GM21619 (cell line): Measurements from ENCODE around the gene CCL3.
"Not testable (repeated sequence)": the region's sequence is repeated elsewhere in the genome, so short reads cannot be mapped to it uniquely, and the experiment has no call there.

Experiments used
- ATAC-seq: cut with Tn5 transposase; IDR thresholded peaks from one replicate; pipeline ENCODE4 v1.9.1; 2021; ENCODE audit not compliant: unreplicated experiment

CCL3 gene

DNA sequence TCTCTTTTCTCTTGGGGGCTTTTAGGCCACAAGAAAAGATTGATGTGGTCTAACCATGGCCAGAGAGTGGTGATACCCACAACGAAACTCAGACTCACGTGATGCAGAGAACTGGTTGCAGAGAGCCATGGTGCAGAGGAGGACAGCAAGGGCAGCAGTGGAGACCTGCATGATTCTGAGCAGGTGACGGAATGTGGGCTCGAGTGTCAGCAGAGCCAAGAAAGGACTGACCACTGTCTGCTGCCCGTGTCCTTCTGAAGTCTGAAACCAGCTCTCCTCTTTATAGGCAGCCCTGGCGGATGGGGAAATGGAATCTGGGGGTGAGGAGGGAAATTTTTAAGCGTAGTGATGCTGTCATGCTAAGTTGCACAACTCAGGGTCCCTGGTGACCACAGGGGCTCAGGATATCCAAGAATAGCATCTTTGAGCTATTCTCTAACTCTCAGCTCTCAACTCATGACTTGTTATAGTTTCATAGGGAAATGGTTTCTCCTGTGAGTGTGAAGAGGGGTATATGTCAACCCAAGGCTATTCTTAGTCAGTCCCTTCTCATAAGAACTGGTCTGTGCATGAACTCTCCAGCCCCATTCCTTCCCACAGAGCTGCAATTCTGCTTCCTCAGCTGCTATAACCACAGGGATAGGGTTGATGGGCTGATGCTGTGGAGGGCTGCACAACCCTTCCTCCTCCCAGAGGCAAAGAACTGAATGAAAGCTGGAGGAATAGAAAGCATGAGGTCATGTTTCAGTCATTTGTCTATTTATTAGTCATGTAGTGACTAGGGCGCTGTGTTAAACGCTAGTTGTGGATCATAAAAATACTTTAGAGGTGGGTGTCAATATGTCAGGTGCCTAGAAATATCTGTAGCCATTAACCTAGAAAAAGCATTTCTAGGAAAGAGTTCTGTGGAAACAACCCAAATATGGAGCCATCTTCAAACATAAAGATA is at the start of gene CCL3:
TSS of gene CCL3 (minus strand) at position 256 of the 949 bp plus-strand sequence. CDS start at position 171, 85 bp downstream.
- peak; percentile 56 for ATAC-seq

- no peak for ATAC-seq
Observed at GRCh38 chr17:36136439-36136838, 46.5 kb upstream of the CCL3 start.

DNA sequence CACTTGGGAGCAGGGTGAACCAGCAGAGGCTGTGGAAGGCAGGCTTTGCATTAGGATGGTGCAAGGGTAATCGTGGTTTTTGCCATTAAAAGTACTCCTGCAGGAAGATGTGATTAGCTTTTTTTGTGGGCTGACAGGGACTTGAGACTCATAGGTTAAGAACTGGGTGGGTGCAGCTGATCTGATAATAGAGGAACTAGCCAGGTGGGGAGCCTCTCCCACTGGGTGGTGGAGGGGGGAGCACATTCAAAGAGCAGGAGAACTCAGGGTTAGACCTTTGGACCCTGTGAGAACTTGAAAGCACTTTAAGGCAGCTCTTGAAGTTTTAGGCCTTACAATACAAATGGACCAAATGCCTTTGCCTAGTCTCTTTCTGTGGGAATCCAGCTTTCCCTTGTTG is 46.1 kb upstream of the CCL3 start:
- ATAC-seq: no peak

- ATAC-seq: no peak
Observed at GRCh38 chr17:36135465-36135864, 45.5 kb upstream of the CCL3 start.

- no peak for ATAC-seq
Observed at GRCh38 chr17:36133602-36134236, 43.8 kb upstream of the CCL3 start.

- ATAC-seq: no peak
Observed at GRCh38 chr17:36132421-36132831, 42.5 kb upstream of the CCL3 start.

- no peak for ATAC-seq
Observed at GRCh38 chr17:36131931-36132330, 42.0 kb upstream of the CCL3 start.

DNA sequence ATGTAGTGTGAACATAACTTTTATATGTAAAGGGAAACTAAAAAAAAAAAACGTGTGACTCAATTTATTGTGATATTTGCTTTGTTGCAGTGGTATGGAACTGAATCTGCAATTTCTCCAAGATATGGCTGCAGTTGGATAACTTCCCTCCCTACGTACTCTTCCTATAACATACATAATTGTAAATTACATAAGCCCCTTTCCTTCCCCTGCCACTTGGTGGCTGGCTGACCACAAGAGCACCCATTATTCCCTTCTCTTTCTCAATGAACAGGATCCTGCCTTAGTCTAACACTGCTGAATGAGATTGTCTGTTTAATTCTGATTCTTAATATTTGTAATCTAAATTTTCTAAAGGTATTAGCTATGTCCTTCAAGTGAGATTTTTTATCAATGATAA is 41.5 kb upstream of the CCL3 start:
- ATAC-seq: no peak

DNA sequence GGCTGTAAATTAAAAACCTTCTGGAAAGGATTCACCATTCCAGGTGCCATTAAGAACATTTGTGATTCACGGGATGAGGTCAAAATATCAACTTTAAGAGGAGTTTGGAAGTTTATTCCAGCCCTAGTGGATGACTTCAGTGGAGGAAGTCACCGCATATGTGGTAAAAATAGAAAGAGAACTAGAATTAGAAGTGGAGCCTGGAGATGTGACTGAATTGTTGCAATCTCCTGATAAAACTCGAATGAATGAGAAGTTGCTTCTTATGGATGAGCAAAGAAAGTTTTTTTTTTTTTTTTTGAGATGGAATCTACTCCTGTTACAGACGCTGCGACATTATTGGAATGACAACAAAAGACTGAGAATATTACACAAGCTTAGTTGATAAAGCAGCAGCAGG is 40.4 kb upstream of the CCL3 start:
- no peak for ATAC-seq

DNA sequence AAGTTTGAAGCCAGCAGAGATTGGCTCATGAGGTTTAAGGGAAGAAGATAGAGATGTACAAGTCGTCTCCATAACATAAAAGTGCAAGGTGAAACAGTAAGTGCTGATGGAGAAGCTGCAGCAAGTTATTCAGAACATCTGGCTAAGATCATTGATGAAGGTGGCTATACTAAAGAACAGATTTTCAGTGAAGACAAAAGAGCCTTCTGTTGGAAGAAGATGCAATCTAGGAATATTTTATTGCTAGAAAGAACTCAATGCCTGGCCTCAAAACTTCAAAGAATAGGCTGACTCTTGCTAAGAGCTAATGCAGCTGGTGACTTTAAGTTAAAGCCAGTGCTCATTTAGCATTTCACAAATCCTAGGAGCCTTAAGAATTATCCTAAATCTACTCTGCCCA is 39.7 kb upstream of the CCL3 start:
- no peak for ATAC-seq

DNA sequence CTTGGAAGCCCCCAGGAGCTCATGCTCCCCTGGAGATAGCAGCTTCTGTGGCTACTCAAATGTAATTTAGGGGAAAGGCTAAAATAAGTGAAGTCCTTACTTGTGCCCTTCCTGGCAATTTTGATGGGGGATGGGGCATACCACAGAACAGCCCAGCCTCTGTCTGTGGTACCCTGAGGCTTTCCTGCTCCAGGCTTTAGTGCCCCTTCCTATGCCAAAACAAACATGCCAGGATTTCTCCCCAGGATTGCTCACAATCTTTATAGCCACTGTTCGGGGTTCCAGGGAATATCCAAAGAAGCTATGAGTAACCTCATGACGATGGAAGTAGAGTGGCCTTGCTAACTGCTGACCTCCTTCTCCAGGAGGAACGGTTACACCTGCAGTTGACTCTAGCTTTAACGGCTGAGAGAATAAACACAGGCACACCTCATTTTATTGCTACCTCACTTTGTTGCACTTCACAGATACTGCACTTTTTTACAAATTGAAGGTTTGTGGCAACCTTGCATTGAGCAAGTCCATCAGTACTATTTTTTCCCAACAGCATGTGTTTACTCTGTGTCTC is 38.6 kb upstream of the CCL3 start:
- no peak for ATAC-seq

GRCh38 chr17:36127911-36128310 is 38.0 kb upstream of the CCL3 start:
- no peak for ATAC-seq

- peak; percentile 53 for ATAC-seq
Observed at GRCh38 chr17:36127199-36127893, 37.4 kb upstream of the CCL3 start.

DNA sequence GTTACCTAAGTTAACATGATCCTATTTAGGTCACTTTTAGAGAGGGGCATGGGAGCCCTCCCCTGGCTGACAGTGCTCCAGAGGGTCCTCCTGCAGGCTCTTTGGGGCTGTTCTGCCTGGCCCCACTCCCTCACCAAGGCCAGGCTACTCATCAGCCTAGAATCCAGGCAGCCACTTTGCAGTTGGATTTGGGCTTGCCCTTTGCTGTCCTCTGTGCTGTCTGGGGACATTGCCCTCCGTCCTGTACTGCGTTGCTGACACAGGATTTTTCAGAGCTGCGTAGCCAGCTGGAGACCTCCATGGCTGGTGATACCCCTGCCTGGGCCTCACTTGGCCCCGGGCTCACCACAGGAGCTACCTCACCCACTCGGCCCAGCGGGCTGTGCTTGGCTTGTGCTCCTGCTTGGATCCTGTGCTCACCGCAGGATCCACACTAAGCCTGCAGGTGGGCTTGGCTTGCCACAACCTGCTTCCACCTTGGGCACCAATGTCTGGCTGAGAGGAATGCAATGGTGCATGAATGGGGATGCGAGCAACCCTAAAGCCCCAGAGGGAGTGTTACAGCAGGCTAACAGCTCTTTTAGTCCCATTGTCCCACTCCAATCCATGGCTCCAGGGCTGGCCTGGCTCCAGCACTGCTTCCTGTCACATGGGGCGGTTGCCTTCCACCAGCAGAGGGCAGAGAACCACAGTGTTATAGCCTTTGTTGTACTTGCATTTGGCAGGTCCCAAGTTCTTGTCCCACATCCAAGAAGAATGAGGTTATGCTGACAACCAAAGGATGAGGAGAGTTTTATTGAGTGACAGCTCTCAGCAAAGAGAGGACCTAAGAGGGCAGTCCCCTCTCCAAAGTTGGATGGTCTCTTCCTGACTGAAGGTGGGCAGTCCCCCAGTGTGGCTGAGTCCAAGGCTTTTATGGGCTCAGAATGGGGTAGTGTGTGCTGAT is 35.2 kb upstream of the CCL3 start:
- no peak for ATAC-seq

- no peak for ATAC-seq
Observed at GRCh38 chr17:36123431-36123830, 33.5 kb upstream of the CCL3 start.

DNA sequence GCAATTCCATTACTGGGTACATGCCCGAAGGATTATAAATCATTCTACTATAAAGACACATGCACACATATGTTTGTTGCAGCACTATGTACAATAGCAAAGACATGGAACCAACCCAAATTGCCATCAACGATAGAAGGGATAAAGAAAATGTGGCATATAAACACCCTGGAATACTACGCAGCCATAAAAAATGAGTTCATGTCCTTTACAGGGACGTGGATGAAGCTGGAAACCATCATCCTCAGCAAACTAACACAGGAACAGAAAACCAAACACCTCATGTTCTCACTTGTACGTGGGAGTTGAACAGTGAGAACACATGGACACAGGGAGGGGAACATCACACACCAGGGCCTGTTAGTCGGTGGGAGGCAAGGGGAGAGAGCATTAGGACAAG is 31.2 kb upstream of the CCL3 start:
- not testable (repeated sequence) for ATAC-seq

DNA sequence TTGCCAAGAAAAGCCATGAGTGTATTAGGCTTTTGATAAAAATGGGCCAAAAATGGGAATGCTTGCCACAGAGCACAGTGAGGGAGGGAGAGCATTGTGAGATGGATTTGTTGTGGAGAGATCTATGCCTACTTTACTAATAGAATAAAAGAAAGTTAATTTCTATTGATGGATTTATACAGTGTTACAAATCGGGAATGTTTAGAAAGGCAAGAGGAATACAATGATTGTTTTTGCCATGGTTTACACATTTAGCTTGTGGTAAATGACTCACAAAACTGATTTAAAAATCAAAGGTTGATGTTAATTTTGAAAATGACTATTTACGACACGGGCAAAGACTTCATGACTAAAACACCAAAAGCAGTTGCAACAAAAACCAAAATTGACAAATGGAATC is 30.3 kb upstream of the CCL3 start:
- no peak for ATAC-seq

- no peak for ATAC-seq
Observed at GRCh38 chr17:36118477-36119353, 28.8 kb upstream of the CCL3 start.
